Myocyte (in vitro differentiated cells): ENCODE measurements around the gene OCRL. TPM values are rescaled to one million over a fixed set of nuclear protein-coding genes. Genes with fewer than 3 reads are reported as not detected.
"Not testable (repeated sequence)": the region's sequence is repeated elsewhere in the genome, so short reads cannot be mapped to it uniquely, and the experiment has no call there.

Experiments used
- DNase-seq: peaks from one replicate; pipeline ENCODE4 v3.0.0-alpha.2; 2012; ENCODE audit warnings: low read depth
- total RNA-seq: library from RNA; depleted of rRNA; stranded (reverse); fragments of >200 nt; gene quantifications from 2 replicates; pipeline ENCODE4 v1.2.3, GENCODE V29; 2014

The OCRL gene
- total RNA-seq, 1 donor from 2014 or later: 7.1 TPM

DNA sequence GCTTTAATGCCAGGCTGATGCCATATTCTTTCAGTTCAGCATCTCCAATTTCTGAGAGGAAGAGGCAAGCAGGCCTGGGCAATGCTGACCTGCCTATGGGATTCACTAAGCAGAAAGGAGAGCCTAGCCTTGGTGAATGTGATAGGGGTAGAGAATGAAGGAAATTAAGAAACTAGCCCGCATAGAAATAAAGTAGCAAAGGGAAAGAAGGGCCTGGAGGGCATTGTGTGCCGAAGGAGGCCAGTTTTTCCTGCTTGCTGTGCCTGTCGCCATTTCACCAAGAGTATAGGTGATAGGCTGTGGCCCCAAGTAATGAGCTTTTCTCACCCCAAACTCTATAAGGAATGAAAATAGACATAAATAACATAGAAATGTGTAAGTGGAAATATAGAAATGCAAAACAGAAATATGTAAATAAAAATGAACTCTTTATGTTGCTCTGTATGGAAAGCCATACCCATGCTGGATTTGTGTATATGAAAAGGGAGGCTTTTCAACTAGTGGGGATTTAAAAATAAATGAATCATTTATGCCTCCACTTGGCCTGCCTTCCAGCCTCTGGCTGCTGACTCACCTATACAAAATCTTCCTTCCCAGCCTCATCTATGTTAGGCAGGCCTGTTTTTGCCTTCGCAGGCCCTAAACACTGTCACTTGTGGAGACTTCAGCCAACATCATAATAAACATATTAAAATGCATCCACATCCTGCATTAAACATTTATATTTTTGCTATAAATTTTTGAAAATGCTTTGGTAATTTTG lies 5.1 kb upstream of the OCRL start:
- peak; percentile 2 for DNase-seq

DNA sequence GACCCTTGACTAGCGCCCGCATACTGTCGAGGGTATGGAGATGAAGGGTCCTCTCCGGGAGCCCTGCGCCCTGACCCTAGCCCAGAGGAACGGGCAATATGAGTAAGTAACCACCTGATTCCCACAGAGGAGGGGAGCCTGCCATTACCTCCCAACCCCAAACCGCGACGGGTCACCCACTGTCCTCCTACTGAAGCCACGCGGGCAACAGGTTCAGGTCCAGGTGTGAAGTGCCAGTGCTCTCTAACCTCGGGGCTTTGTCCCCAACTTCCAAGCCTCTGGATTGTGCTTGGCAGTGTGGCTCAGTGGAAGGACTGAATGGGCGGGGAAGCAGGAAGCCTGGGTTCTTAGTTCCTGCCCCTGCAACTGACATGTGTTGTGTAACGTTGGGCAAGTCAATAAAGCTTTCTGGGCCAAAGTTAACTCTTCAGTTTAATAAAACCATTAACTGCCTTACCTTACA lies 694 bp downstream of the OCRL start:
- peak; percentile 18 for DNase-seq

- DNase-seq: peak; percentile 1
These were observed 4.7 kb downstream of the OCRL start for GRCh38 chrX:129544780-129545179.

GRCh38 chrX:129545408-129545807 lies 5.3 kb downstream of the OCRL start:
- DNase-seq: no peak

DNA sequence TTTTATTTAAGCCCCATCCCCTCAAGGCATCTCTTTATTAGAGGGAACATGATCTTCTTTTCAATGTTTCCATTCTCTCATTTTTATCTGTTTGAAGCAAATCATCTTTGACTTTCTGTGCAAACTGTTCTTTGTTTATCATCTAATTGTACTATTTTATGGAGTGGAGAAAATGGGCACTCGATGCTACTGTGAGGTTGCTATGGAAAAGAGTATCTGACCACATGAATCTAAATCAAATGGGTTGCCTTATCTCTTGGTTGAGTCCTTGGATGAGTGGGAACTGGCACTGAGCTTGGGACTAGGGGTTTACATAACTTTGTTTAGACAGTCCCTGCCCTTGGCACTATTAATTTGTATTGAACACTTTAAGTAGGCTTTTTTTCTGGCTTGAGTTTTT lies 9.1 kb downstream of the OCRL start:
- no peak for DNase-seq

GRCh38 chrX:129553619-129554288 lies 13.7 kb downstream of the OCRL start:
- DNase-seq: no peak

GRCh38 chrX:129554816-129555215 lies 14.8 kb downstream of the OCRL start:
- not testable (repeated sequence) for DNase-seq

DNA sequence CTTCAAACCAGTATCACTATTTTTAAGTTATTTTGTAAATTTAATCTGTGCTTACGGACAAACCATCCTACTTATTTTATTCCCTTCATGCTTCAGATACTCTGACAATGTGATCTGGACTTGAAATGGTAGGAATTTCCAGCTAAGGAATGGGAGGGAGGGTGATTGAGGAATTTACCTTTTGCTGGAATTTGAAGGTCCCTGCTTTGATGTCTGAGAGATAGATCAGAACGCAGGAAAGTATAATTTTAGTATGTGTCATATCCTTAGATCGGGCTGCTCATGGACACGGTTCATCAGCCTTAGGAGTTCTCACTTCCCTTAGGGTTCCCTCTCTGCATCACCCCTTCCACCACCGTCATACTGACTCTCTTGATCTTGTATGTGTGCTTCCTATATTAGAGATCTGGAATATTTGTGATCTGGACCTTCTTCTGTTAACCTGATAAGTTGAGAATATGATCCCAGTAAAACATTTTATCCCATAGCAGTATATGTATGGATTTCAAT lies 16.8 kb downstream of the OCRL start:
- DNase-seq: no peak

- DNase-seq: no peak
These were observed 17.9 kb downstream of the OCRL start for GRCh38 chrX:129557844-129558480.

GRCh38 chrX:129559783-129560182 lies 19.7 kb downstream of the OCRL start:
- no peak for DNase-seq

DNA sequence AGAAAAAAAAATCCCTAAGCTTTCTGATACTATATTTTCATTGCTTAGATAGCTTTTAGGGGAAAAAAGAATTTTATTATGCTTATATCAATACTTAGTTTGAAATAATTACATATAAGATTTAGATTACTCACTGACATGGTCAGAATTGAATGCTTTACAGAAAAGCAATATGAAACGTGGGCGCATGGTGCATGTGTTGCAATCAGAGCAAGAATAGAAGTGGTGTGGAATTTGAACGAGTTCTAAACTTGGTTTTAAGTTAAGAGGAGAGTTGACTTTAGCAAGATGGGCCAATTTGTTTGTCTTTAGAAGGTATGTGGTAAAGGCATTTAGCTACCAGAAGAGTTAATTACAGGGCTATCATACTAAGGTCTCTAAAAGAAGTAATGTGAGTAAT lies 21.4 kb downstream of the OCRL start:
- no peak for DNase-seq

DNA sequence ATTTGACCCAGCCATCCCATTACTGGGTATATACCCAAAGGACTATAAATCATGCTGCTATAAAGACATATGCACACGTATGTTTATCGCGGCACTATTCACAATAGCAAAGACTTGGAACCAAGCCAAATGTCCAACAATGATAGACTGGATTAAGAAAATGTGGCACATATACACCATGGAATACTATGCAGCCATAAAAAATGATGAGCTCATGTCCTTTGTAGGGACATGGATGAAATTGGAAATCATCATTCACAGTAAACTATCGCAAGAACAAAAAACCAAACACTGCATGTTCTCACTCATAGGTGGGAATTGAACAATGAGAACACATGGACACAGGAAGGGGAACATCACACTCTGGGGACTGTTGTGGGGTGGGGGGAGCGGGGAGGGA lies 24.3 kb downstream of the OCRL start:
- DNase-seq: not testable (repeated sequence)

DNA sequence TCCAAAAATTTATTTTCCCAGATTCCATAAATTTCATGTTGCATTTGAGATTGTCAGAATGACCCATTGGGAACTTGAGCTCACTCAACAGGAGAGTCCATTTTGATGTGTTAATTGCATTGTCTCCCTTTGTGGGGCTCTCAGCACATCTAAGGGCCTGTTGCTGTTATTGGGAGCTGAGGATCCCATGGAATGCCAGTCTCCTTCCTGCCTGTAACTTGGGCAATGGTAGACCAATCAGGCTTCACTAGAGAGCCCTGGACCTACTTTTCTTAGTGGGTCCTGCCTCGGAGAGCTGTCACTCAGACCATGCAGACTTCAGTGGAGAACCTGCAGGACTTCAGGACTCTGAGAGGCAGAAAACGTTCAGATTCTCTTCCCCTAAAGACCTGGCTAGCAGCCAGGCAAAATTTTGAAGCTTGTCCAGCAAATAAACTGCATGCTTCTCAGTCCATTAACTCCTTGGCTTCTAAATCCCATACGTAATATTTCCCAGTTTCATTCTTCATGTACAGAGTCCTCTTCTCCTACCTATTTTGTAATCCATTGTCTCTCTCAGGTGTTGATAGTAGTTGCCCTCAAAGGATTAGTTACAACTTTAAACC lies 25.1 kb downstream of the OCRL start:
- DNase-seq: no peak

DNA sequence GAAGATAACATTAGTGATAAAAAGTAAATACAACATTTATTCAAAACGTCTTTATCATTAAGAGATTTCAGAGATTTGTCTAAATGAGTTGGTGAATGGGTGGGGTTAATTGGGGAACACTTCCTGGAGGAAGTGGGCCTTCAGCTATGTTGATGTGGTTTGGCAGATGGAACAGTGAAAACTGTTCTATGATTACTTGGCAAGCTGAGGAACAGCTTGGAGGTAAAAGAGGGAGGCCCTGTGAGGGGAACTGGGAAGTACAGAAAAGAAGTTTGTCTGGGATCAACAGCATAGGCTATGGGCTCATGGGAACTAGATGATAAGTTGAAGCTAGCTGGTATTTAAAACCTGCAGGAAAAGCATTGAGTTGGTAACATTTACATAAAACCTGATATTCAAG lies 26.0 kb downstream of the OCRL start:
- no peak for DNase-seq

- DNase-seq: no peak
These were observed 28.3 kb downstream of the OCRL start for GRCh38 chrX:129568349-129568748.

DNA sequence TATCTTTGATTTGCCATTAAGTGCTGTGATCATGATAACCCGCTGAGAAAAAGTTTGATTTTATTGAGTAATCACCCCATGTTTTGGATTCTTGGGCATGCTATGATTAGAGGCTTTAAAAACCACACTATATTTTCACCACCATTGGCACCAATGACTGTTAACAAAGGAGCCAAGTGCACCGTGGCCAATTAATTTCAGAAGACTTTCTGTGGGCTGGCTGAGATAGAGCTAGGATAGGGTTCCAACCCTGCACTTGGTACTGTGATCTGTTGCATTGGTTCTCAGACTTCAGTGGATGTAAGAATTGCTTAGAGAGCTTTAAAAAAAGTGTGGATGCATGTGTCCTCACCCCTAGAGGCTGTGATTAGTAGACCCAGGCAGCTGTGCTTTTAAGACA lies 32.4 kb downstream of the OCRL start:
- DNase-seq: no peak

GRCh38 chrX:129573652-129574051 lies 33.6 kb downstream of the OCRL start:
- DNase-seq: not testable (repeated sequence)

- no peak for DNase-seq
These were observed 34.2 kb downstream of the OCRL start for GRCh38 chrX:129574214-129574613.

GRCh38 chrX:129576539-129576938 lies 36.5 kb downstream of the OCRL start:
- no peak for DNase-seq

DNA sequence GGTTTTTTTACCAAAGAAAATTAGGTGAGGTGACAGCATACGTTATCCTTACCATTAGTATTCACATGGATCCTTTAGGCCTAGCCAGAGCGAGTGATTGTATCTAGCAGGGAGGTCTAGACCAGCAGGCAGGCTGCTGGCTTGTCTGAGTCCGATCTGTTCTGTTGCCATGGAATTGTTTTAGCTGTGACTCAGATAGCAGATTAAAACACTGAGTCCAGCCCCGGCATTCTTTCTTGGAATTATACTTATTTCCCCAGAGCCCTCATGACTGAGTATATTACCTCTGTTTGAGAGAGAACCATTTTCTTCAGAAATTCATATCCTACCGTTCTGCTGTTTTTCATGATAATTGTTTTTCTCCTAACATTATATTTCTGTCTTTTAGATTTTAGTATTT lies 37.4 kb downstream of the OCRL start:
- peak; percentile 63 for DNase-seq

- DNase-seq: no peak
These were observed 37.8 kb downstream of the OCRL start for GRCh38 chrX:129577877-129578276.

GRCh38 chrX:129581904-129582303 lies 41.8 kb downstream of the OCRL start:
- DNase-seq: no peak
